HG02870 (cell line): ENCODE measurements around the gene PGAP6.
"Not testable (repeated sequence)": the region's sequence is repeated elsewhere in the genome, so short reads cannot be mapped to it uniquely, and the experiment has no call there.

Source experiments
- ATAC-seq: cut with Tn5 transposase; IDR thresholded peaks from one replicate; pipeline ENCODE4 v1.9.1; 2021; ENCODE audit warnings: mild to moderate bottlenecking, moderate library complexity; ENCODE audit not compliant: unreplicated experiment

The PGAP6 gene

GRCh38 chr16:367333-367903 is 14.4 kb downstream of the PGAP6 start:
- ATAC-seq: no peak

- ATAC-seq: no peak
Observed at GRCh38 chr16:366476-366875, 15.3 kb downstream of the PGAP6 start.

GRCh38 chr16:364595-365491 is 16.9 kb downstream of the PGAP6 start:
- ATAC-seq: no peak

- ATAC-seq: no peak
Observed at GRCh38 chr16:363766-364490, 17.9 kb downstream of the PGAP6 start.

DNA sequence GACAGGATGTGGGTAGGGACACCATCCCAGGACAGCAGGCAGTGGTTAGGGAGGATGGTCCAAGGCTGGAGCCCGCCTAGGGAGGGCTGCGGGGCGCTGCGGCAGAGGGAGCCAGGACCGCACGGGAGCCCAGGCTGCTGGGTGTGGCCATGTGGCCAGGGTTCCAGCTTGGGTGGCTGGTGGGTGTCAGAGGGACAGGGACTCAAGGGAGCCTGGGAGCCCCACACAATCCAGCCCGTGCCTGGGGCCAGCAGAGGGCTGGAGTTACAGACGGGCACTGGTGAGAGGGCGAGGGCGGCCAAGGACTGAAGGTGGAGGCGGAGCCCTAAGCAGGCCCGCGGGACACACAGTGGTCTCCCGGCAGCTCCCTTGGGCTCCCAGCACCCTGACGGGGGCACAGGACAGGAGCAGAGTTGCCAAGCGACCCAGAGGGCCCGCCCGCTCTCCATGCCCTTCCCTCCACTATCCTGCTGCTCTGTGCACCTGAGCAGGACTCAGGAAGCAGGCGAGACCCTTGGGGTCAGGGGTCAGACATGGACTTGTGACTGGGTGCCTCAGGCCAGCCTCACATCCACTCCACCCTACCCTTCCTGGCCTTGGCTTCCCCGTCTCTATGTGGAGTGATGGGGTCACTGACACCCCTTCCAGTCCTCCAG is 18.5 kb downstream of the PGAP6 start:
- ATAC-seq: no peak

- not testable (repeated sequence) for ATAC-seq
Observed at GRCh38 chr16:362702-362999, 19.1 kb downstream of the PGAP6 start.

DNA sequence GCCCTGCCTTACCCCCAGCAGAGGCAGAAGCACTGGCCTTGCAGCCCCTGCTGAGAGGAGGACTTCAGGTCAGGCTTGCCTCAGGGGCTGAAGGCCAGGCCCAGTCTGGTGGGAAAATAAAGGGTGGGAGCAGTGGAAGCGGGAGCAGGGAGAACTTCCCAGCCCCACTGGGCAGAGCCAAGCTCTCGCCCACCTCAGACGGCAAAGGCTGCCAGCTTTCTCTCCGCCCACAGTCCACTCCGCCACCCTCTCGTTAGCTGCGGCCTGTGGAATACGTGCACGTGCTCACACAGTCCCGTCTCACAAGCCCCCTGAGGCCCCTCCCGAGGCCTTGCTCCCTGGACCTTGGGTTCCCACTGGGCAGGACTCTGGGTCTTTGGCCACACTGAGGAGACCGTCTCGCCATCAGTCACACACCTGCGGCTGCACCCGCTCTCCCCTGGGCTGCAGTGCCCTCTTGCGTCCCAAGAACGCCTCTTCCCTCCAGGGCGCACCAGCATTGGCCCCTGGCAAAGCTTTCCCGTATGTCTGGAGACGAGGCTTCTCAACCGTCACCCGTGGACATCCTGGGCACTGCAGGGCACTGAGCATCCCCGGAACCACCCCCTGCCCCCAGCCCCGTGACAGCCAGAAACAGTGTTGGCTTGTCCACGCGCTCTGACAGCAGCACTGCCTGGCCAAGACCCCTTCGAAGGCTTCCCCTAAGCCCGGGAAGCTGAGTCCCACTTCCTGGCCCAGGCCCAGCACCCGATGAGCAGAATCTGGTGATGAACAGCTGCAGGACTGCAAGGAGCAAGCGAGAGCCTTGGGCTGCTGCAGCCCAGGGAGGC is 19.7 kb downstream of the PGAP6 start:
- ATAC-seq: peak; percentile 59

- ATAC-seq: no peak
Observed at GRCh38 chr16:361341-361871, 20.4 kb downstream of the PGAP6 start.

DNA sequence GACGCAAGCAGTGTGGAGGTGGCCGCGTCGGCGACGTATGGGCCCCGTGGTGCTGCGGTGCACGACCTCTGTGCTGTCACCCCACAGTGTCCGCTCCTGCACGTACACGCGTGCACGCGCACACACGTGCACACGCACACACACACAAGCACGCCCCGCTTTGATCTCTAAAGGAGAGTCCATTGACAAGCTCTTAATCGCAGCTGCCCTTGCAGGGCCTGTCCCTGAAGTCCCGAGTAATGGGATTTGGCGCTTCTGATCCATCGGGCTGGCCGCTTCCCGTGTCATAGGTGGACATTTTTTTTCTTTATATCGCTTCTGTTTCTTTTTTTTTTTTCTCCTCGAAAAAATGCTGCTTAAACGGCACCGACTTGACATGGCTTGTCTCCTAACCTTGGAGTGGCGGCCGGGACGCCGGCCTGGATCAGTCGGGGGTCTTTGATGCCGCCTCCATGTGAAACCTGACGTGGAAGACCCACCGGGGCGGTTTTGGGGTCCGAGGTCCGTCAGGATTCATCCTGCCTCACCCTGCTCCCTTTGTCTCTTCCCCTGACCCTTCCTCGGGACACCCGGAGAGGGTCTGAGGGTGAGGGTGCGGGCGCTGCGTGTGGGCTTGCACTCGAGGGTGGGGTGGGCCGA is 21.0 kb downstream of the PGAP6 start:
- ATAC-seq: no peak

GRCh38 chr16:359871-360697 is 21.7 kb downstream of the PGAP6 start:
- no peak for ATAC-seq

- no peak for ATAC-seq
Observed at GRCh38 chr16:359067-359763, 22.6 kb downstream of the PGAP6 start.

GRCh38 chr16:356741-357140 is 25.0 kb downstream of the PGAP6 start:
- ATAC-seq: no peak

GRCh38 chr16:354971-355461 is 26.8 kb downstream of the PGAP6 start:
- no peak for ATAC-seq

DNA sequence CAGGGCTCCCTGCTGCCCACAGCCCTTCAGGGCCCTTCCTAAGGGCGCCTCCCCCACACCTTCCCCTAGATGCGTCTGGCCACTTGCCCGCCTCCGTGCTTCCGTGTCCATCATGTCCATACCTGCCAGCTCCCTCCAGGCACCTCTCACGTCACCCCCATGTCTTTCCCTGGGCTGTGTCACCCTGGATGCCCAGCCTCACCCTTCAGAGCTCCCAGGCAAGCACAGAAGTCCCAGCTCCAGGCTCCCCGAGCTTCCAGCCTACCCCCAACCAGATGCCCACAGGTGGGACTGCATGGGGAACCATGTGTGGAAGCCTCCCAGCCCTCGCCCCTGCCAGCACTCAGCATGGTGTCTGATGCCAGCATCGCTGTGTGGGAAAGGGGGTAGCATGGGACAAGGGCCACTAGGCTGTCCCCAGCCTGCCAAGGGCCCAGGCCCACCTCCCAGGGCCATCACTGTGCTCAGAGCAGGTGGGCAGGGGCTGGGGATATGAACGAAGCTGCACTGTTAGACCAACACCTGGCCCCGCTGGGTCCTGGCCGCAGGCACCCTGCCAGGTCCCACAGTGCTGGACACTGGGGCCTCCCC is 27.4 kb downstream of the PGAP6 start:
- no peak for ATAC-seq

- no peak for ATAC-seq
Observed at GRCh38 chr16:353404-354290, 28.1 kb downstream of the PGAP6 start.

DNA sequence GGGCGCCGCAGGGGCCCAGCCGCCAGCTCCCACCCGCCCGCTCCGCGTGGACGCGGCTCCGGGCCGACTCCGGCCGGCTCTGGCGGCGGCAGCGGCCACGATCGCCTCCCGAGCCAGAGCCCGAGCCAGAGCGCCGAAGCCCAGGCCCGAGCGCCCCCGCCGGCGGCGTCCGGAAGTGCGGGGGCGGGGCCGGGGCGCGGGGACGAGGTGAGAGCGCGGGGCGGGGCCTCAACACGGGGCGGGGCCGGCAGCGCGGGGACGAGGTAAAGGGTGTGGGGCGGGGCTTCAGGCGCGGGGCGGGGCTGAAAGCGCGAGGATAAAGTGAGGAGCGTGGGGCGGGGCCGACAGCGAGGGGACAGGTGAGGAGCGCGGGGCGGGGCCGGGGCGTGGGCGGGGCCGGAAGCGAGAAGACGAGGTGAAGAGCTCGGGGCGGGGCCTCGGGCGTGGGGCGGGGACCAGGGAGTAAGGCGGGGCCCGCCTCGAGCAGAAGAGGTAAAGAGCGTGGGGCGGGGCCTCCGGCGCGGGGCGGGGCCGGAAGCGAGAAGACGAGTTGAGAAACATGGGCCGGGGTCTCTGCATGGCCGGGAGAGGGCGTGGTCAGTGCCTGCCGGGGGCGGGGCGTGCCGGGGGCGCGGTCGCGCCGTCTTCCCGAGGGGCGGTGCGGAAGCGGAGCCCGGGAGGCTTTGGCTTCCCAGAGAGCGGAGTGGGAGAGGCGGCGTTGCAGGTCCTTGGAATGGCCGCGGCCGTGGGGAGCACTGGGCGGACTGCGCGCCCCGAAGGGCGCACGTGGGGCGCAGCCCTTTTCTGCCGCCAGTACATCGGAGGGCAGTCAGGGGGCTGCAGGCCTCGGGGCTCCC is 29.0 kb downstream of the PGAP6 start, which contains the start of gene AXIN1:
Gene AXIN1 (minus strand): TSS at position 177 of the 857 bp plus-strand sequence. CDS start 5,698 bp downstream, outside the sequence.
- peak; percentile 65 for ATAC-seq
